Activated CD4-positive, alpha-beta T cell treated with anti-CD3 and anti-CD28 coated beads, Interleukin-2, amount 10 ng/mL, durations not matched to agents 24 days and 14 days (primary cell): Measurements from ENCODE around the gene AARSD1. TPM values are rescaled to one million over a fixed set of nuclear protein-coding genes. Genes with fewer than 3 reads are reported as not detected.
A peak's percentile ranks its signal among the peaks of the same experiment; 100 is the strongest.
"Not testable (repeated sequence)": the region's sequence is repeated elsewhere in the genome, so short reads cannot be mapped to it uniquely, and the experiment has no call there.

ENCODE experiments used
- DNase-seq: peaks from one replicate; pipeline ENCODE4 v3.0.0; 2022
- H3K27ac Mint-ChIP-seq: one replicate; pipeline ENCODE4 v1.8.0; 2022; ENCODE audit warnings: mild to moderate bottlenecking, mixed read lengths
- H3K27me3 Mint-ChIP-seq: one replicate; pipeline ENCODE4 v1.8.0; 2022; ENCODE audit warnings: mixed read lengths
- H3K36me3 Mint-ChIP-seq: one replicate; pipeline ENCODE4 v1.8.0; 2022; ENCODE audit warnings: low read depth, mild to moderate bottlenecking, mixed read lengths
- H3K4me1 Mint-ChIP-seq: one replicate; pipeline ENCODE4 v1.8.0; 2021; ENCODE audit warnings: mixed read lengths
- H3K4me3 Mint-ChIP-seq: one replicate; pipeline ENCODE4 v1.8.0; 2022; ENCODE audit warnings: mild to moderate bottlenecking, moderate library complexity, mixed read lengths
- H3K9me3 Mint-ChIP-seq: one replicate; pipeline ENCODE4 v1.8.0; 2021; ENCODE audit warnings: mixed read lengths
- intact Hi-C: fragments of 100-400 bp; cut with micrococcal nuclease; formaldehyde crosslinking; loops from one replicate; pipeline ENCODE4 v1.15.1; 2023
- total RNA-seq: library from RNA; stranded (reverse); gene quantifications from 2 replicates; pipeline ENCODE4 v1.2.3, GENCODE V29; 2022

The AARSD1 gene
- total RNA-seq: 78.2 and 78.4 TPM in 2 replicates

DNA sequence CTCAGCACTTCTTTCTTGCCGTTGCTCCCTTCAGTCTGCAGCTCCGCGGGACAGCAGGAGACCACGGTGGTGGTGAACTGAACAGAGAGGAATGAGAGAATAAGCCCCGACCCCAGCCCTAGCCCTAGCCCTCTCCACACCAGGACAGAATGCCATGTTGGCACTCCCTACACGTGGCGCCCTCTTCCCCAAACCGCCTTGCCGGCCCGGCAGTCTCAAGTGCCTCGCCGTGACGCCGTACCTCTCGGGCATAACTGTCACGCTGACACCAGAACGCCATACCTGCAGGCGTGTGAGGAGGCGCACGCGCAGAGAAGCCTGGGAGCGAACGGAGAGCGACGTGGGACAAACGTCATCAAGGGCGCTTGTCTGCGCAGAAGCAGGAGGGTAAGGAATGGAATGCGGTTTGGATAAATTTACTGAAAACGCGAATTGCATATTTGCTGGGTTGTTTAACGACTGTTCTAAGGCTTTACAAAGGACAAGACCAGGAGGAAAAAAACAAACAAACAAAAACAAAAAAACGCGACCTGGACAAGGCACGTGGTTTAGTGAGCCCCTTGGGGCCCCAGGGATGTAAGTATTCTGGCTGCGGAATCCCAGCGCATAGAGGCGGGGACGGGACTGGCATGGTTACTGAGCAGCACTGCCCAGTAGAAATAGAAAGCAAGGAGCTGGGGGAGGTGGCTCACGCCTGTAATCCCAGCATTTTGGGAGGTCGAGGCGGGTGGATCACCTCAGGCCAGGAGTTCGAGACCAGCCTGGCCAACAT is at the start of gene AARSD1:
Gene AARSD1, minus strand, starts transcription at position 294 of the 772 bp plus-strand sequence. Its CDS starts 14 bp downstream, at position 280.
- Mint-ChIP-seq H3K27ac (peak within 1 kb of the TSS; percentile 95), H3K4me1 (peaks cover 13% of the 10 kb centered on the region), H3K36me3 (peaks cover 31% of the 10 kb centered on the region), H3K4me3 (peak within 1 kb of the TSS; percentile 90), H3K27me3 (no peaks in the 10 kb centered on the region), H3K9me3 (no peaks in the 10 kb centered on the region)
- peak; percentile 97 for DNase-seq
- intact Hi-C loops: loop anchor here (2.0 kb wide), 2 partner anchors 16 to 34 kb away; partner anchors contain the start of genes PTGES3L, RPL27 and RUNDC1

DNA sequence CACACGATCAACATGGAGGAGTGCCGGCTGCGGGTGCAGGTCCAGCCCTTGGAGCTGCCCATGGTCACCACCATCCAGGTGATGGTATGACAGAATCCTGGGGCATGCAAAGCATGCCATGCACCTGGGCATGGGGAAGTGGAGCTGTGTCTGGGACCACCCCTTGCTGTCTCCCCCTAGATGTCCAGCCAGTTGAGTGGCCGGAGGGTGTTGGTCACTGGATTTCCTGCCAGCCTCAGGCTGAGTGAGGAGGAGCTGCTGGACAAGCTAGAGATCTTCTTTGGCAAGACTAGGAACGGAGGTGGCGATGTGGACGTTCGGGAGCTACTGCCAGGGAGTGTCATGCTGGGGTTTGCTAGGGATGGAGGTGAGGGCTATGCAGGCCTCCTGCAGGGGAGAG is 49.0 kb upstream of the AARSD1 start:
- intact Hi-C loops: no loop called here
- H3K4me1 Mint-ChIP-seq: peaks cover 16% of the 10 kb centered on the region
- peaks cover 28% of the 10 kb centered on the region for H3K36me3 Mint-ChIP-seq
- H3K9me3 Mint-ChIP-seq: no peaks in the 10 kb centered on the region
- H3K4me3 Mint-ChIP-seq: no peak overlapping the region
- no peak overlapping the region for H3K27ac Mint-ChIP-seq
- H3K27me3 Mint-ChIP-seq: no peaks in the 10 kb centered on the region
- DNase-seq: no peak

DNA sequence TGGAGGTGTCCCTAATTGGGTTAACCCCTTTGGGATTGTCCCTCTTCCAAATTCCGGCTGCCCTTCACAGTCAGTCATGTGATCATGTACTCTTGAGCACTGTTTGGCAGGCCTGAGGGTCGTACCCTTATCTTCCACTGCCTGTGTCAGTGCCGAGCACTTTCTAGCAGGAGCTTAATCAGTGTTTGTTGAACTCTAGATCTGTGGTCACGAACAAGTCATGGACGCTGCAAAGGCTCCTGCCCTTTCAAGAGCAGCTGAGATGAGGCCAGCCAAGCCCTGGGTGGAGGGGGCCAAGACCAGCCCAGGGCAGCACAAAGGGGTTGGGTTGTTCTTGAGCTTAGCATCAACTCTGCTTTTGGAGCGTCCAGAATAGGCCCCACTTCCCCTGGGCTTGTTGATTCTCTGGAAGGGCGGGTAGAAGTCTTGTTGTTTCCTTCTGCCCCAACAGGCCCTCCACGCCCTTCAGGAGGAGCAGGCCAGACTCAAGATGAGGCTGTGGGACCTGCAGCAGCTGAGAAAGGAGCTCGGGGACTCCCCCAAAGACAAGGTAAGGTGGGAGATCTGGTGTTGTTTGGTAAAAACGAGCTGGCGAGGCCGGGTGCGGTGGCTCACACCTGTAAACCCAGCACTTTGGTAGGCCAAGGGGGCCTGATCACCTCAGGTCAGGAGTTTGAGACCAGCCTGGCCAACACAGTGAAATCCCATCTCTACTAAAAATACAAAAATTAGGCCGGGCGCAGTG is 47.6 kb upstream of the AARSD1 start:
- H3K4me1 Mint-ChIP-seq: peaks cover 16% of the 10 kb centered on the region
- H3K27ac Mint-ChIP-seq: no peak overlapping the region
- no peaks in the 10 kb centered on the region for H3K9me3 Mint-ChIP-seq
- H3K36me3 Mint-ChIP-seq: peaks cover 28% of the 10 kb centered on the region
- no peaks in the 10 kb centered on the region for H3K27me3 Mint-ChIP-seq
- H3K4me3 Mint-ChIP-seq: no peak overlapping the region
- no peak for DNase-seq
- intact Hi-C loops: no loop called here

DNA sequence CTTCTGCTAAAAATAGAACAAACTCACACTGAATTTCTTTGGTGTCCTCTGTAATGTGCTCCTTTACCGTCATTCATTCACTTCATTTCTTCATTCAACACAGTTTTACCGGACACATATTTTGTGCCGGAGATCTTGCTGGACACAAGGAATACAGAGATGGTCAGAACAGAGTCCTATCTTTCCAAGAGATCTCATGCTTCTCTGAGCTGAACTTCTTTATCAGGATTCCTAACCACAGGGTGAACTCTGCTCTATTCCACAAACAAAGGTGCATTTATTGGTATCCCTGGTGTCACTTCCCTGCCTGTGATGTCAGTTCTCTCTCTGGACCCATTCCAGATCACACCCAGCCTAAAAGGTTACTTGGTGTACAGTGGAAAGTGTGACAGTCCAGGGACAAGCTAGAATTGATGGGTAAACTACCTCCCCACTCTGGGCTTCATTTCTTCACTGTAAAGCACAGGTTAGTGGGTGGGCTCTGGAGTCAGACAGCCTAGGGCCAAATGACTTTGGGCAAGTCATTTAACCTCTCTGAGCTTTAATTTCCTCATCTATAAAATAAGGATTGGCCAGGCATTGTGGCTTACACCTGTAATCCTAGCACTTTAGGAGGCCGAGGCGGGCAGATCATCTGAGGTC is 46.5 kb upstream of the AARSD1 start:
- Mint-ChIP-seq H3K4me3 (no peak overlapping the region), H3K9me3 (no peaks in the 10 kb centered on the region), H3K27me3 (no peaks in the 10 kb centered on the region), H3K27ac (peak overlapping the region; percentile 16), H3K36me3 (peaks cover 33% of the 10 kb centered on the region), H3K4me1 (peaks cover 22% of the 10 kb centered on the region)
- intact Hi-C loops: no loop called here
- no peak for DNase-seq

- peaks cover 22% of the 10 kb centered on the region for H3K4me1 Mint-ChIP-seq
Measured at GRCh38 chr17:43006639-43007551, 42.6 kb upstream of the AARSD1 start, which contains the start of gene IFI35. Gene IFI35, plus strand, starts transcription at chr17:43006784. Its CDS starts 164 bp downstream, at chr17:43006948.

GRCh38 chr17:43003542-43004172 is 39.4 kb upstream of the AARSD1 start:
- Mint-ChIP-seq H3K4me1 (peaks cover 20% of the 10 kb centered on the region), H3K9me3 (no peaks in the 10 kb centered on the region), H3K27me3 (no peaks in the 10 kb centered on the region), H3K36me3 (peaks cover 59% of the 10 kb centered on the region), H3K4me3 (no peak overlapping the region), H3K27ac (peak overlapping the region; percentile 56)
- DNase-seq: no peak
- intact Hi-C loops: no loop called here

More at GRCh38 chr17:43006639-43007551, 42.6 kb upstream of the AARSD1 start, which contains the start of gene IFI35:
- peaks cover 40% of the 10 kb centered on the region for H3K36me3 Mint-ChIP-seq
- peak within 1 kb of the TSS; percentile 98 for H3K4me3 Mint-ChIP-seq
- no peaks in the 10 kb centered on the region for H3K27me3 Mint-ChIP-seq
- DNase-seq: peak; percentile 97
- intact Hi-C loops: loop anchor here (1.0 kb wide), 2 partner anchors 9 to 15 kb away; partner anchors contain the start of genes RPL27 and VAT1
- H3K9me3 Mint-ChIP-seq: no peaks in the 10 kb centered on the region
- H3K27ac Mint-ChIP-seq: peak within 1 kb of the TSS; percentile 99

GRCh38 chr17:43000894-43001293 is 36.6 kb upstream of the AARSD1 start:
- peaks cover 22% of the 10 kb centered on the region for H3K4me1 Mint-ChIP-seq

DNA sequence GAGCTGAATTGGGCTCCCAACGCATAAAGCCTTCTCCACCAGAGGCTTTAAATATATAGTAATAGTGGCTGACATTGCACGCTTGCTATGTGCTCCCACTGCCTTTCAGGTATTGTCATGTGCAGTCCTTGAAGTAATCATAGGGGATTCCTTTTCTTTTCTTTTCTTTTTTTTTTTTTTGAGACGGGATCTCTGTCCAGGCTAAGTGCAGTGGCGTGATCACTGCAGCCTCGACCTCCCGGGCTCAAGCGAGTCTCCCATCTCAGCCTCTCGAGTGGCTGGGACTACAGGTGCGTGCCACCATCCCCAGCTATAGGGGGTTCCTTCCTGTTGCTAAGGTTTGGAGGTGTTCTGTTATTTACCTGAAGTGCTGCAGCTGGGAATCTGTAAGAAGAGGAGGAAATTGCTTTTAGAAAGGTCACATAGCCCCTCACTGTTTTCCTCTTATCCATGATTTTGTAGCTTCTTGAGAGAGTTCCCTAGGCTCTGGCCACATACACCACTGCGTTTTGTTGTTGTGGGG is 34.8 kb upstream of the AARSD1 start:
- intact Hi-C loops: loop anchor here (2.0 to 5.0 kb wide), 2 partner anchors 34 to 167 kb away; partner anchors contain the start of genes AARSD1 and PSME3
- peaks cover 61% of the 10 kb centered on the region for H3K36me3 Mint-ChIP-seq
- no peak for DNase-seq
- no peaks in the 10 kb centered on the region for H3K9me3 Mint-ChIP-seq
- H3K4me3 Mint-ChIP-seq: peak overlapping the region; percentile 99
- peaks cover 22% of the 10 kb centered on the region for H3K4me1 Mint-ChIP-seq
- no peaks in the 10 kb centered on the region for H3K27me3 Mint-ChIP-seq
- peak overlapping the region; percentile 99 for H3K27ac Mint-ChIP-seq

More at GRCh38 chr17:43000894-43001293, 36.6 kb upstream of the AARSD1 start:
- DNase-seq, H3K27me3 Mint-ChIP-seq, H3K4me3 Mint-ChIP-seq, intact Hi-C loops, H3K9me3 Mint-ChIP-seq: not testable (repeated sequence)
- H3K27ac Mint-ChIP-seq: peak overlapping the region; percentile 58
- peaks cover 59% of the 10 kb centered on the region for H3K36me3 Mint-ChIP-seq

DNA sequence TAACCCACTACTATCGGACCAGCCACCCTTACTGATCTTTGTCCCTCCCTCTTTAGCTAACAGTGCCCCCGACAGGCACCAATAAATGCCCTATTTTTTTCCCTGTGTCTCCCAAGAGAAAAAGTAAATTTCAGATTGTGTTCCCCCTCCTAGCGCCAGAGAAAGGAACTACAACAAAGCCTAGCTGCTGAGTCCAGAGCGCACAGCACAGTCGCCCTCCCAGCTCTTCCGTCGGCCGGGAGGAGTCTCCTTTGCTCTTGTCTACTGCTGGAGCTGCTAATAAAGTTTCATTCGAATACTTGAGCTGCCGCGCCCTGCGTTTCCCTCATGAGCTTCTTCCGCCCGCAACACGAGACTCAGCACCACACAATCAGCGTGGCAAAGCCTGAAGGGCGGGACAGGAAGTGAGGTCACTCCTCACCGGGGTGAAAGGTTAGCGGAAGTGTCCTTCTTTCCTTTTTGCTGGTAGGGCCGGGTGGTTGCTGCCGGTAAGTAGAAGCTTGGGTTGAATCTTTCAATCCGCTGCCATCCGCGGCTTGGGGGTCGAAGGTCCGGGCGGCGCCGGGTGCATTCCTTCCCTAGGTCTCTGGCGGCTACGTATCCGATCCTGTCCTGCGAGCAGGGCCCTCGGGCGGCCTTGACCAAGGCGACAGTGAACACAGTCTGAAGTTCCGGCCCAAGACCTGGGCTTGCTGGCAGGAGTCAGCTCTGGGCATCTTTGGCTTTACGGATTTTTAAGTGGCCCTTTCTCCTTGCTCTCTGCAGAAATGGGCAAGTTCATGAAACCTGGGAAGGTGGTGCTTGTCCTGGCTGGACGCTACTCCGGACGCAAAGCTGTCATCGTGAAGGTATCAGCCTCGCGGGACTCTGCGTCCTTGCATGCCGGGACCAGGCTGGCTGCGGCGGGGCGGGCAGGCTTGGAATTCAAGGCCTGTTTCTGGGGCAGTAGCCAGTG is 34.0 kb upstream of the AARSD1 start, which contains the start of gene RPL27:
Gene RPL27, plus strand, starts transcription at position 436 of the 955 bp plus-strand sequence. Its CDS starts 332 bp downstream, at position 768.
- peaks cover 58% of the 10 kb centered on the region for H3K36me3 Mint-ChIP-seq
- peaks cover 22% of the 10 kb centered on the region for H3K4me1 Mint-ChIP-seq
- H3K9me3 Mint-ChIP-seq: no peaks in the 10 kb centered on the region
- peak within 1 kb of the TSS; percentile 99 for H3K27ac Mint-ChIP-seq
- no peaks in the 10 kb centered on the region for H3K27me3 Mint-ChIP-seq
- peak within 1 kb of the TSS; percentile 99 for H3K4me3 Mint-ChIP-seq
- intact Hi-C loops: loop anchor here (1.0 to 5.0 kb wide), 5 partner anchors 8 to 166 kb away; partner anchors contain the start of genes AARSD1, BRCA1, IFI35 and PSME3
- DNase-seq: peak; percentile 99

DNA sequence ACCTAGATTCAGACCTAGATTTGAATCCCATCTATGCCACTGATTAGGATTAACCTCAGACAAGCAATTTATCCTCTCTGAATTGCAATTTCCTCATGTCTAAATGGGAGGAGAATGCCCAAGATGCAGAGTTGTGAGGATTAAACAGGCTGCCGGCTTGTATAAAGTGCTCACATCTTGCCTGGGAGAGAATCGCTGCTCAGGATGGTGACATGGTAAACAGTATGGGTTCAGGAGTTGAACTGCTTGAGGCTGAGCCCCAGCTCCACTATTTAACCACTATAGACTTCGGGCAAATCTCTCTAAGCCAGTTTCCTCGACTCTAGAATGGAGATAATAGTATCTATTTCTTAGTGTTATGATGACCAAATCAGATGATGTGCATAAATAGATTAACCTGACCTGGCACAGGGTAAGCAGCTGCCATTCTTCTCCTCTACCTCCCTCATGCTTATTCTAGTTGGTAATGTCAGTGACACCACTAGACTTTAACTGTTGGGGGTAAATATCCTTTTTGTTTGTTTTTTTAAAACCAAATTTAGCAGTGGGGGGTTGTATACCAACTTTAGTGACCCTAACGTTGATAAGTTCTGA is 33.2 kb upstream of the AARSD1 start:
- peaks cover 52% of the 10 kb centered on the region for H3K36me3 Mint-ChIP-seq
- DNase-seq: no peak
- H3K4me1 Mint-ChIP-seq: peaks cover 22% of the 10 kb centered on the region
- intact Hi-C loops: loop anchor here (5.0 kb wide), 1 partner anchor 165 kb away; the partner anchor contains the start of gene PSME3
- H3K27ac Mint-ChIP-seq: peak overlapping the region; percentile 99
- H3K9me3 Mint-ChIP-seq: no peaks in the 10 kb centered on the region
- H3K4me3 Mint-ChIP-seq: peak overlapping the region; percentile 99
- H3K27me3 Mint-ChIP-seq: no peaks in the 10 kb centered on the region

DNA sequence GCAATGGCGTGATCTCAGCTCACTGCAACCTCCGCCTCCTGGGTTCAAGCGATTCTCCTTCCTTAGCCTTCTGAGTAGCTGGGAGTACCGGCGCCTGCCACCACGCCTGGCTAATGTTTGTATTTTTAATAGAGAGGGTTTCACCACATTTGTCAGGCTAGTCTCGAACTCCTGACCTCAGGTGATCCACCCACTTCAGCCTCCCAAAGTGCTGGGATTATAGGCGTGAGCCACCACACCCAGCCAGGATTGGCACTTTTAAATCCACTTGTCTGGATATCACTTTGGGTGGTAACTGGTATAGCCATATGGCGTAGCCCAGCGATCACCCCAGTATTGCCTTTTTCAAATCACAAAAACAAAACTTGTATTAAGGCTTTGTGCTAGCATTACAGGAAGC is 29.7 kb upstream of the AARSD1 start:
- H3K4me3 Mint-ChIP-seq, intact Hi-C loops, H3K27me3 Mint-ChIP-seq, H3K9me3 Mint-ChIP-seq, DNase-seq, H3K27ac Mint-ChIP-seq: not testable (repeated sequence)
- Mint-ChIP-seq H3K4me1 (peaks cover 12% of the 10 kb centered on the region), H3K36me3 (peaks cover 48% of the 10 kb centered on the region)
